ENCODE measurements around the gene PPAN.
A peak's percentile ranks its signal among the peaks of the same experiment; 100 is the strongest.

PPAN gene

GRCh38 chr19:10104130-10104513, 2.0 kb upstream of the PPAN start:
- FAIRE-seq (no peak), DNase-seq (ENCODE audit: insufficient read length, low spot score) (no peak)
- TF ChIP-seq POU2F2 (IDR thresholded peaks at IDR 0.05; ENCODE audit: low read depth, low read length) (no peak), POLR2A (IDR thresholded peaks at IDR 0.05; ENCODE audit: low read depth, low read length) (no peak), TAF1 (IDR thresholded peaks at IDR 0.05; ENCODE audit: low read depth, low read length) (no peak), PAX5 (IDR thresholded peaks at IDR 0.05; ENCODE audit: insufficient read depth, low read length, severe bottlenecking) (no peak), SPI1 (IDR thresholded peaks at IDR 0.05; ENCODE audit: low read depth, low read length) (no peak), POLR2AphosphoS5 (IDR thresholded peaks at IDR 0.05; ENCODE audit: low read depth, low read length) (no peak)

- peak; percentile 99 for FAIRE-seq
- TF ChIP-seq TAF1 (IDR thresholded peaks at IDR 0.05; ENCODE audit: low read depth, low read length), result peak; percentile 64; the same call in 1 of the 2 replicates
- peak; percentile 60 for TF ChIP-seq POLR2A (IDR thresholded peaks at IDR 0.05; ENCODE audit: low read depth, low read length)
- TF ChIP-seq SPI1 (IDR thresholded peaks at IDR 0.05; ENCODE audit: low read depth, low read length), result peak; percentile 75
- peak; percentile 74 for TF ChIP-seq POU2F2 (IDR thresholded peaks at IDR 0.05; ENCODE audit: low read depth, low read length)
- no peak for TF ChIP-seq PAX5 (IDR thresholded peaks at IDR 0.05; ENCODE audit: insufficient read depth, low read length, severe bottlenecking)
- peak; percentile 63 for TF ChIP-seq POLR2AphosphoS5 (IDR thresholded peaks at IDR 0.05; ENCODE audit: low read depth, low read length)
Observed at GRCh38 chr19:10104665-10105508, 1.3 kb upstream of the PPAN start.

GRCh38 chr19:10105509-10106099, 558 bp upstream of the PPAN start:
- DNase-seq (ENCODE audit: insufficient read length, low spot score) (no peak), FAIRE-seq (no peak)

More at GRCh38 chr19:10104665-10105508, 1.3 kb upstream of the PPAN start:
- peak; percentile 53 for DNase-seq (ENCODE audit: insufficient read length, low spot score)

GRCh38 chr19:10107254-10107653, 1.1 kb downstream of the PPAN start:
- TF ChIP-seq POLR2AphosphoS5 (IDR thresholded peaks at IDR 0.05; ENCODE audit: low read depth, low read length) (no peak), SPI1 (IDR thresholded peaks at IDR 0.05; ENCODE audit: low read depth, low read length) (no peak), PAX5 (IDR thresholded peaks at IDR 0.05; ENCODE audit: insufficient read depth, low read length, severe bottlenecking) (no peak), TAF1 (IDR thresholded peaks at IDR 0.05; ENCODE audit: low read depth, low read length) (no peak), POU2F2 (IDR thresholded peaks at IDR 0.05; ENCODE audit: low read depth, low read length) (no peak), POLR2A (IDR thresholded peaks at IDR 0.05; ENCODE audit: low read depth, low read length) (0 out of 2 replicates have a peak, but pooled peaks have one; percentile 1)
- no peak for DNase-seq (ENCODE audit: insufficient read length, low spot score)
- FAIRE-seq, result peak; percentile 26

More at GRCh38 chr19:10105509-10106099, 558 bp upstream of the PPAN start:
- TF ChIP-seq POLR2A (IDR thresholded peaks at IDR 0.05; ENCODE audit: low read depth, low read length), result peak; percentile 74
- no peak for TF ChIP-seq PAX5 (IDR thresholded peaks at IDR 0.05; ENCODE audit: insufficient read depth, low read length, severe bottlenecking)
- TF ChIP-seq TAF1 (IDR thresholded peaks at IDR 0.05; ENCODE audit: low read depth, low read length), result peak; percentile 67; the same call in 1 of the 2 replicates
- TF ChIP-seq SPI1 (IDR thresholded peaks at IDR 0.05; ENCODE audit: low read depth, low read length), result no peak
- TF ChIP-seq POU2F2 (IDR thresholded peaks at IDR 0.05; ENCODE audit: low read depth, low read length), result peak; percentile 46; the same call in 1 of the 2 replicates
- peak; percentile 76 for TF ChIP-seq POLR2AphosphoS5 (IDR thresholded peaks at IDR 0.05; ENCODE audit: low read depth, low read length)

- no peak for DNase-seq (ENCODE audit: insufficient read length, low spot score)
- no peak for FAIRE-seq
- TF ChIP-seq POLR2AphosphoS5 (IDR thresholded peaks at IDR 0.05; ENCODE audit: low read depth, low read length) (no peak), POLR2A (IDR thresholded peaks at IDR 0.05; ENCODE audit: low read depth, low read length) (no peak; the same call in 1 of the 2 replicates), TAF1 (IDR thresholded peaks at IDR 0.05; ENCODE audit: low read depth, low read length) (no peak)
Observed at GRCh38 chr19:10107817-10108367, 1.7 kb downstream of the PPAN start.

- no peak for FAIRE-seq
- TF ChIP-seq POLR2A (IDR thresholded peaks at IDR 0.05; ENCODE audit: low read depth, low read length), result no peak
- TF ChIP-seq PAX5 (IDR thresholded peaks at IDR 0.05; ENCODE audit: insufficient read depth, low read length, severe bottlenecking), result no peak
- TF ChIP-seq SPI1 (IDR thresholded peaks at IDR 0.05; ENCODE audit: low read depth, low read length), result no peak
- TF ChIP-seq POLR2AphosphoS5 (IDR thresholded peaks at IDR 0.05; ENCODE audit: low read depth, low read length), result no peak
- TF ChIP-seq POU2F2 (IDR thresholded peaks at IDR 0.05; ENCODE audit: low read depth, low read length), result no peak
- TF ChIP-seq TAF1 (IDR thresholded peaks at IDR 0.05; ENCODE audit: low read depth, low read length), result no peak
- DNase-seq (ENCODE audit: insufficient read length, low spot score), result no peak
Observed at GRCh38 chr19:10109528-10109927, 3.4 kb downstream of the PPAN start.

- DNase-seq (ENCODE audit: insufficient read length, low spot score) (no peak), FAIRE-seq (no peak)
- TF ChIP-seq POLR2A (IDR thresholded peaks at IDR 0.05; ENCODE audit: low read depth, low read length) (no peak; the same call in 1 of the 2 replicates), POLR2AphosphoS5 (IDR thresholded peaks at IDR 0.05; ENCODE audit: low read depth, low read length) (no peak), PAX5 (IDR thresholded peaks at IDR 0.05; ENCODE audit: insufficient read depth, low read length, severe bottlenecking) (no peak), SPI1 (IDR thresholded peaks at IDR 0.05; ENCODE audit: low read depth, low read length) (no peak), POU2F2 (IDR thresholded peaks at IDR 0.05; ENCODE audit: low read depth, low read length) (no peak), TAF1 (IDR thresholded peaks at IDR 0.05; ENCODE audit: low read depth, low read length) (no peak)
Observed at GRCh38 chr19:10110076-10110971, 4.2 kb downstream of the PPAN start.

- TF ChIP-seq POU2F2 (IDR thresholded peaks at IDR 0.05; ENCODE audit: low read depth, low read length) (no peak), PAX5 (IDR thresholded peaks at IDR 0.05; ENCODE audit: insufficient read depth, low read length, severe bottlenecking) (no peak), TAF1 (IDR thresholded peaks at IDR 0.05; ENCODE audit: low read depth, low read length) (no peak), POLR2A (IDR thresholded peaks at IDR 0.05; ENCODE audit: low read depth, low read length) (no peak), POLR2AphosphoS5 (IDR thresholded peaks at IDR 0.05; ENCODE audit: low read depth, low read length) (no peak), SPI1 (IDR thresholded peaks at IDR 0.05; ENCODE audit: low read depth, low read length) (no peak)
- DNase-seq (ENCODE audit: insufficient read length, low spot score) (no peak), FAIRE-seq (no peak)
Observed at GRCh38 chr19:10110972-10111317, 4.8 kb downstream of the PPAN start.

Data from GM12891 (cell line).